ENCODE data around the gene P2RX2. TPM values are rescaled to one million over a fixed set of nuclear protein-coding genes. Genes with fewer than 3 reads are reported as not detected.

P2RX2 gene
- total RNA-seq, 1 experiment from 2014 or later = 0.17 TPM

DNA sequence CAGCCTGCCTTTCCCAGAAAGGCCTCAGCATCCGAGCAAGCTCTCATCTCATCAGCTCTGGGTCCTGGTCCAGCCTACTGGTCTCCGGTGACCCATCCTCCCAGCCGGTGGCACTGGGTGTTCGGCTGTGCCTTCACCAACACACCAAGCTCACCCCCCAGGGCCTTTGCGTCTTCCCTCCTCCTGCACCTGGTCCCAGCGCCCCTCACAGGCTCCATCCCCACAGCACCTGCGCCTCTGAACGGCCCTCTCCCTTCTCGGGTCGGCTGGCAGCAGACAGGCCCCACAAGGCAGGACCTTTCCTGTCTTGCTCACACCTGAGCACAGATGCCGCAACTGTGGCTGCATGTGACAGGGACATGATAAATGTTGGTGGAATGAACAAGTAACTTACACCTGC is 13.1 kb downstream of the P2RX2 start:
- in situ Hi-C loops (cut with HindIII; ENCODE audit: low sequenced_read_pairs) = no loop called here
- DNase-seq (ENCODE audit: low spot score) = no peak

DNA sequence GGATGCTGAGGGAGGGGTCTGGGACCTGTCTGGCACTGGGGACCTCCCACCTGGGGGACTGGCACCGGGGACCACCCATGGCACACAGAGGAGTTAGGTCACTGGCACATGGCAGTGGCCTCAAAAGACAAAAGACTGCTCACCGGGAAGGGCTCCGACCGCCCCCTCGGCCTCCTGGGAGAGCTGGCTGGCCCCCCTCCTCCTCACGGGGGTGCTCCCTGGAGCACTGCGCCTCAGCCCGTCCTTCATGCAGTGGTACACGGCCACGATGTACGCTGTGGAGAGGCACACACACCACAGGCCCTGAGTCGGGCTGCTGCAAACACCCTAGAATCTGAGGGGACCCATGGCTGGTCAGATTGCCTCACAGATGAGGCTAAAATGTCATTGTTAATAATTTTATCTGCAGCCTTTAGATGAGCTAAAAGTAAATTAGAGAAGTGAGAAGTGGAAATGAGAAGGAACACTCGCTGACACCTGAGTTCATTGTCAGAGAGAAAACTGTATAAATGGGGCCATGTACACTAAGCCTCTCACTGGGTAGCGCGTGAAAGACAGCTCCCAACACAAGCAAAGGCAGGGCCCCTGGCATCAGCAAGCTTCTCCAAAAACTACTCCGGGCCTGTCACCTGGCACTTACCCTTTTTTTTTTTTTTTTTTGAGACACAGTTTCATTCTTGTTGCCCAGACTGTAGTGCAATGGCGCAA is 14.1 kb downstream of the P2RX2 start:
- in situ Hi-C loops (cut with HindIII; ENCODE audit: low sequenced_read_pairs) = no loop called here
- DNase-seq (ENCODE audit: low spot score) = no peak

DNA sequence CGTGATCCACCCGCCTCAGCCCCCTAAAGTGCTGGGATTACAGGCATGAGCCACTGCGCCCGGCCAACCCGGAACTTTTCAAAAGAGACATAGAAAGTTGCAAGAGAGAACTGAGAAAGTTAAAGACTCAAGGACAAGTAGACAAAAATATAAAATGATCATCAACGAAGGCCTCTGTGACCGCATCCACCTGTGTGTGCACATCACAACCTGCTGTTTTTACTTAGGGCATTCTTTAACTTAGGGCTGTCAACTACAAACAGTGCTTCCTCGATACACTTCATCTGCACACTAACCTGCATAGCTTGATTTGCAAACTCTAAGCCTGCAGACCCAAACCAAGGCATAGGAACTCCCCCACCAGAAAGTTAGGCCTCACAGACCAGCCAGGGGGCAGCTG is 14.8 kb downstream of the P2RX2 start:
- DNase-seq (ENCODE audit: low spot score) = no peak
- in situ Hi-C loops (cut with HindIII; ENCODE audit: low sequenced_read_pairs) = no loop called here

DNA sequence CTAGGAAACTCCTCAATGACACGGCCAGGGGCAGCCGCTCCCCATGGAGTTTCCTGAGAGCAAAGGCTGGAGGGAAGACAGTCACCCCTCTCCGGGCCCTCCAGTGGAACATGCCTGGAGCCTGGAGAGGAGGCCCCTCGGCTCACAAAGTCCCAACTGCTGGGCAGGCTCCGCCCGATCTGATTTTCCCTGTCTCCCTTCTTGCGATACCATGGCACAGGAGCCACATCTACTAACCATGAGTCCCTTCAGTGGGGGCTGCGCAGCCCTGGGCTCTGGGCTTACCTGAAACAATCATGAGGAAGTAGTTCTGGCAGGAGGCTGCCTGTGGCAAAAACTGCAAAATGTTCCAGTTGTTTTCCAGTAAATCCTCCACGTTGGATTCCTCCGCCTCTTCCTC is 15.3 kb downstream of the P2RX2 start:
- DNase-seq (ENCODE audit: low spot score) = no peak
- in situ Hi-C loops (cut with HindIII; ENCODE audit: low sequenced_read_pairs) = no loop called here

DNA sequence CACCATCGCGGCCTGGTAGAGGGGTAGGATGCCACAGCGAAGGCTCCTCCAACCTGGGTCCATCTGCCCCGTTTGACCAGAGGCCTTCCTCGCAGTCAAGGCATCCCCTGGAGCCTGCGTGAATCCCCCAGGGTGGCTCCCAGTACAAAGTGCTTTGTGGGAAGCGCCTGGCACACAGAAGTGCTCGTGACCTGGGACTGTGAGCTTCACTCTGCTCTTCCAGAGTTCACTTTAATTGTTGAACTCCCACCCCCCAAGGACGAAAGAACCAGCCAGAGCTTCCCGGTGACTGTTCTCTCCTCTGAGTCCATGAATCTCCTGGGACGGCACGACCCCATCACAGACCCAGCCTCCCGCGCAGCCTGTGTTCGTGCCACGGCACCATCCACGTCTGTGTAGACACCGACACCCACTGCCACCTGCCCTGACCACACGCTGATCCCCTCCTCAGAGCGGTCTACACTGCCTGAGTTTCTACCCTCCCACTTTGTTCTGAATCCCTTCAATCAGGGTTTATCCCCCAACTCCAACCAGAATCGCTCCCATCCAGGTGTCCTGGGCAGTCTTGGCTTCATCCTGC is 15.9 kb downstream of the P2RX2 start:
- DNase-seq (ENCODE audit: low spot score) = no peak
- in situ Hi-C loops (cut with HindIII; ENCODE audit: low sequenced_read_pairs) = no loop called here

DNA sequence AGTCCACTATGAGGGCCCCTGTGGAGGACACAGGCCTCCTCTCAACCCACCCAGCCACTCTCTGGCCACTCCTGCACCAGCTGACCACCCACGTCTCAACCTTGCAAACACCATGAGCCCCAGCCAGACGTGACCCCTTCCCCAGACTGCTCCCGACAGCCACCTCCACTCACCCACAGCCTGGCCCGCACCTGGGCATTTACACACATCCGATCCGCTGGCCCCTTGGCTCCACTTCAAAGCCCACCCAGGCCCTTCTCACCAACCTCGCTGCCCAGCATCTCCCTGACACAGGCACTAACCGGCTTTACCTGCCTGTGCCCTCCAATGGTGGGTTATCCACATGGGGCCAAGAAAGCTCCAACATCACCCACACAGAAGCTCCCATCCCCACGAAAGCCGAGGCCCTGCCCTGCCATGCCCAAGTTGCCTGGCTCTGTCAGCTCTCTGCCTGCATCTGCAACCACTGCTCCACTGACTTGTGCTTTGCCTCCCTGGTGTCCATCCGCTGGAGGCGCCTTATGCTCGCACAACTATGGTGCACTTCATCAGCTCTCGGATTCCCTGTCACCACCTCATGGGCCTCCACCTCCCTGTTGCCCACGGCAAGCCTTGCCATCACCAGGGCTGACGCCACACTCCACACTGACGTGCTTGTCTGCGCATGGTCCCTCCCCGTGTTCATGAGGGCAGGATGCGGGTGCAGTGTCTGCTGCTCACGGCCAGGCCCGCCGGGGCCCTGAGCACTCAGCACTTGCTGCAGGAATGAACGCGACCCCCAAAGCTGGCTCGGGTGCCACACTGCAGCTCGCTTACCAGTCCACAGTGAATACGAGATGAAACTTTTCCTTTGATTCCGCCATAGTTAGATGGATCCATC is 16.7 kb downstream of the P2RX2 start:
- in situ Hi-C loops (cut with HindIII; ENCODE audit: low sequenced_read_pairs) = no loop called here
- no peak for DNase-seq (ENCODE audit: low spot score)

DNA sequence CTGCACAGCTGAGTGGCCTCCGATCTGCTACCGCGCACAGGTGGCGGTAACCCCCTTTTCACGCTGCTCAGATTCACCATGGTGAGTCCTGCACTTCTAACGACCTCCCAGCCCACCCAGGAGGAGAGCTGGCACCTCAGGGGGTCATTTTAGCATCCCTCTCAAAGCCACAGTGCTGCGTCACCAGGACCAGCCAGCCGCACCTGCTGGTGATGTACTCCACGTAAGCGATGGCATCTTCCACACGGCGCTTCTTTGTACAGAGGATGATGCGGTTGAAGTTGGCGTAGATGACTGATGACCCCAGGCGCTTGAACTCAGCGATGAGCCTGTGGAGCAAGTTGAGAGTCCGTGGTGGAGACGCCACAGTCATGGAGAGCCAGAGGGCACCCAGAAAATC is 19.2 kb downstream of the P2RX2 start:
- no peak for DNase-seq (ENCODE audit: low spot score)
- in situ Hi-C loops (cut with HindIII; ENCODE audit: low sequenced_read_pairs) = no loop called here

DNA sequence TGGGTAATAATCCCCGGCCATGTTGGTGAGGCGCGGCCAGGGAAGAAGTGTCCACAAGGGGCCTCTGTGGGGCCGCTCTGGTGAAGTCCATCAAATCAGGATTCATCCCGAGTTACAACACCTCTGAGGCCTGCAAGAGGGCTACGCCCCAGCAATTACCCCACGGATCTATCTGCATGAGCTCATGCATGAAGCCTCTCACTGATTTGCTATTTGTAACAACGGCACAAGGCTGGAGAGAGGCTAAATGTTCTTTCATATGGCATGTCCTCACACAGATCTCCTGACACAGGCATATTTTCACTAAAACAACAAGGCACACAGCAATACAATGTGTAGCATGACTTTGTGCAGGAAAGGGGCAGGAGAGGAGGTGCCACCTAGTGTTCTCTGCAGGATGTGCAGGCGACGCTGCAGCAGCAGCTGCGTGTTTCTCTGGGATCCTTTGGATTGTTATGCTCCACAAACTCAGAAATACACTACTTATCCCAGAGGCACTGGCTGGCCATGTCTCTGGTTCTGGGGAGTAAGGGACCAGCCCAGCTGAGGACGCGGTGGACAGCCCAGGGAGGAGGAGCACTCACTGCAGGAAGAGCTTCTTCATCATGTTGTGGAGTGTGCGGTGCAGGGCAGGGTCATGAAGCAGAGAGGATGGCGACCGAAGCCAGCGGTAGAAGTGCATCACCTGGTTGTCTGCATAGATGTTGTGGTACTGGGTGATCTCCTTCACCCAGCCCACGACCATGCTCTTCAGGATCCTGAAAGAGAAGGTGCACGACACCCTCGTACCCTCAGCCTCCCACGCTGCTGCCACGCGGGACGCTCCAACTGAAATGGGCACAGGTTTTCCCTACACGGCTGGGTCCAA is 20.2 kb downstream of the P2RX2 start:
- peak; percentile 27 for DNase-seq (ENCODE audit: low spot score)
- in situ Hi-C loops (cut with HindIII; ENCODE audit: low sequenced_read_pairs) = no loop called here

DNA sequence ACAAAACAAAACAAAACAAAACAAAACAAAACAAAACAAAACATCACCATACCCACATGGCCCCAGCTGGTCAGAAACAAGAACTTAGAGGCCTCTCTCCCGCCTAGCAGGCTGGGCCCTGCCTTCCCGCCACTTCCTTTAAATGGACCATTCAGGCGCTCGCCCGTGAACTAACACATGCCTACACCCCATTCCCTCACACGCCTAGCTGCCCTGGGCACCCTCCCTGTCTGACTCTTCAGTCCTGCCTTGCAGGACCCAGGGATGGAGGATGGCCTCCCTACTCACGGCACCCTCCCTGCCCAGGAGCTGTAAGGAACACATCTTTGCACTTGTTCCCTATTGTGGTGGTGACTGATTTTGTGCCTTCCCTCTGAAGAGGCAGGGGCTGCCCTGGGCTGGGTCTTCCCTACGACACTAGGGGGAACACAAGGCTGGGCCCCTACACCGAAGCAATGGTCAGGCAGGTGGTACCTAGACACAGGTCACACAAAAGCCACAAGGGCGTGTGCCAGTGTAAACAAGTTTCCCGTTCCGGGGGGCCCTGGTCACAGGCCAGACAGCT is 21.5 kb downstream of the P2RX2 start:
- no peak for DNase-seq (ENCODE audit: low spot score)
- in situ Hi-C loops (cut with HindIII; ENCODE audit: low sequenced_read_pairs) = no loop called here

DNA sequence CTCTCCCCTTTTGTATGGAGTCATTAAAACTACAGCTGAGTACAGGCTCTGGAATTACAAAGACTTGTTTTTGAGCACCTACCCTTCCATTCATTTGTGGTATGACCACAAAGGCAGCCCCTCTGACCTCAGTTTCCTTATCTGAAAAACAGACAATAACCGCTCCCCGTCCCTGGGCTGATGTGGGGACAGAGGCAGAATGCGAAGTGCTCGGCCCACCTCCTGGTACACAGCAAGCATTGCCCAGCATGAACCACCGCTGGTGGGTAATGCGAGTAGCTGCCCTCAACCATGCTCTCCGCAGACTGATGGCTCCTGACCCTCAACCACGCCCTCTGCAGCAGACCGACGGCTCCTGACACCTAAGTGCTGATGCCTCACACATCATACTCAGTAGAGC is 22.4 kb downstream of the P2RX2 start:
- in situ Hi-C loops (cut with HindIII; ENCODE audit: low sequenced_read_pairs) = no loop called here
- no peak for DNase-seq (ENCODE audit: low spot score)

DNA sequence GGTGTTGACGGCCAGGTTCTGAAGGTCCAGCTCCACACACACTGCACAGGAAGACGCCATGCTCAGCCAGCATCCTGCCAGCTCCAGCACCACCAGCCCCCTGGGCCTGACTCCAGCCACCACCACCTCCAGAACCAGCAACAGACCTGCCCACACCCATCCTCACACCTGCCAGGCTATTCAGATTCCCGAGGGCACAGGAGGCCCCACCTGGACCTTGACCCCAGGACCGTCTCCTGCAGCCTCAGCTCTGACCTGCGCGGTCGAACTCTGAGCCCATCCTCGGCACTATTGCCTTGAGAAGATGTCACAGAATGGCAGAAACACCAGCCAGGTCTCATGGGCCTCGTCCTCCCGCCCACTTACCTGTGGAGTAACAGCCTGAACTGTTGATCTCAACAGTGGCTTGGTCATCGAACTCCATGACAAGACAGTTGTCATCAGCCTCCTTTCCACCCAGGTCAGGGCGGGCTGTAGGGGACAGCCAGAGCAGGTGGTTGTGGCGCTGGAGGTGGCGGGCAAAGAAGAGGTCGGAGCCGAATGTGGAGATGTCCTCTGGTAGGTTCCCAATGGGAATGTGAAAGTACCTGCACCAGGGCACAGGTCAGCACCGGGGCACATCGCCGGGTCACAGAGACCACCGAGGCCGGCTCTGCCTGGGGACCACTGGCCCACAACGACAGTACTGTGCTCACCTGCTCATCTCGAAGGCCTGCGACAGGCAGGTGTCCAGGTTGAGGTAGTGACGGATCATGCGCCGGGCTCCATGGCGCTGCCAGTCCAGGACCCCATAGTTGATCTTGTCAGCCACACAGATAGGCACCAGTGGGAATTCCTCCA is 23.5 kb downstream of the P2RX2 start:
- in situ Hi-C loops (cut with HindIII; ENCODE audit: low sequenced_read_pairs) = no loop called here
- no peak for DNase-seq (ENCODE audit: low spot score)

DNA sequence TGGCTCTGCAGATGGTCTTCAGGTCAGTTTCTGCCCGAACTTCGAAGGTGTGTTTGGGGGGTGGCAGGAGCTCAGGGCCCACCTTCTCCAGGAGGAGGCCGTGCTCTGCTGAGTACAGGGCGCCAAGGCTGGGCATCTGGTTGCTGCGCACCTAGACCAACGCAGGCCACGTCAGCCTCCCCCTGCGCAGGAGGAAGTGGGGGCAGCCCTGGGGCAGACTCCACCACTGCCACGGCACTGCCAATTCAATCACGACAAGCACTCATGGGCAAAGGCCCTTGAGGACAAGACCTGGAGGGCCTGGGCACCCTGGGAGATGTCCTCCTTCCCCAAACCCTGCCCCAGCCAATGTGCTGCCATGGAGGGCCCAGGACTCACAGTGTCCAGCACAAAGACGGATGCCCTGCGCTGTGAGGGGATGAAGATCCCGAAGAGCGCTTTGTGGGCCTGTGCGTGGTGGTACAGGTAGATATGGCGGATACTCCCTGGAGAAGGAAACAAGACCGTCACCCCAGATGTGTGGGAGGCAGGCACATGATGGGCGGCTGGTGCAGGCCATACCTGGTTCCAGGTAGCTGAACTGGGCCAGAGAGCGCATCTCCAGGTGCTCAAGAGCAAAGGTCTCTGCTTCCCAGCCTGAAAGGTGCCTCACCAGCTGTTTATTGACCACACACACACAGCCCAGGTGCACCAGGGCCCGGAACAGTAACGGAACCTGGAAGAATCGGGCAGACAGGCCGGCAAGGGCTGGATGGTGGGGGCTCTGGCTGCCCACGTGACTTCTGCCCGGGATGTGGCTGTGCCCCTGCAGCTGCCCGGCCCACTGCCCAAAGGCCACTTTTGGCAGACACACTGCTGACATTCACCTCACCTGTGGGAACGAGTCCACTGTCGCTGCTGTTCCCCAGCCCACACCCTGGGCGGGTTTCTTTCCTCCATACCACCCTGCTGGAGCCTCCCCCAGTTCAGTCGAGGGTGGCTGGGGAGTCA is 24.6 kb downstream of the P2RX2 start:
- in situ Hi-C loops (cut with HindIII; ENCODE audit: low sequenced_read_pairs) = no loop called here
- no peak for DNase-seq (ENCODE audit: low spot score)

DNA sequence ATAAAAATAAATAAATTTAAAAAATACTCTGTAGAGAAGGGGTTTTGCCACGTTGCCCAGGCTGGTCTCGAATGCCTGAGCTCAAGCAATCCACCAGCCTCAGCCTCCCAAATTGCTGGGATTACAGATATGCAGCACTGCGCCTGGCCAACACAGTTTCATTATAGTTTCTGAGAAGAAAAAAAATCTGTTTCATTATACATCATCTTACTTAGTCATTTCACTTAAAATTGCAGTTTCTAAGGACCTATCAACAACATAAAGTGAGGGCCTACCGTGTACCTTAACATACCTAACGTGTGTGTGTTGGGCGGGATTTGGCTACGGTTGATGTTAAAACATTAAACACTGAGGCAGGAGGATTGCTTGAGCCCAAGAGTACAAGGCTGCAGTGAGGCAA is 28.3 kb downstream of the P2RX2 start:
- in situ Hi-C loops (cut with HindIII; ENCODE audit: low sequenced_read_pairs) = no loop called here
- no peak for DNase-seq (ENCODE audit: low spot score)

DNA sequence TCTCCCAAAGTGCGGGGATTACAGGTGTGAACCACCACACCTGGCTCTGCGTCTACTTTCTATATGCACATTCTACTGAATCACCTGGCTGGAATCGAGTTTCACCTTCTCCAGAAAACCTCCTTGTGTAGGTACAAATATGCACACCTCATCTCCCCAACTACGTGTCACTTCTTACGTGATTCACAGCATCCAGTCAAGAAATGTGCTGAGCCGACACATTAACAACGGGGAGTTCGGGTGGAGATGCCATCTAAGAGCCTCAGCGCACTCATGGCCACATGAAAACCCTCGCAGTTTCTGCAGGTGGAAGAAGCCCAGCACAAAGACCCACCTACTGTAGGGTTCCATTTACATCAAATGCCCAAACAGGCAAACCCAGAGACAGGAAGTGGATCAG is 29.3 kb downstream of the P2RX2 start:
- in situ Hi-C loops (cut with HindIII; ENCODE audit: low sequenced_read_pairs) = no loop called here

DNA sequence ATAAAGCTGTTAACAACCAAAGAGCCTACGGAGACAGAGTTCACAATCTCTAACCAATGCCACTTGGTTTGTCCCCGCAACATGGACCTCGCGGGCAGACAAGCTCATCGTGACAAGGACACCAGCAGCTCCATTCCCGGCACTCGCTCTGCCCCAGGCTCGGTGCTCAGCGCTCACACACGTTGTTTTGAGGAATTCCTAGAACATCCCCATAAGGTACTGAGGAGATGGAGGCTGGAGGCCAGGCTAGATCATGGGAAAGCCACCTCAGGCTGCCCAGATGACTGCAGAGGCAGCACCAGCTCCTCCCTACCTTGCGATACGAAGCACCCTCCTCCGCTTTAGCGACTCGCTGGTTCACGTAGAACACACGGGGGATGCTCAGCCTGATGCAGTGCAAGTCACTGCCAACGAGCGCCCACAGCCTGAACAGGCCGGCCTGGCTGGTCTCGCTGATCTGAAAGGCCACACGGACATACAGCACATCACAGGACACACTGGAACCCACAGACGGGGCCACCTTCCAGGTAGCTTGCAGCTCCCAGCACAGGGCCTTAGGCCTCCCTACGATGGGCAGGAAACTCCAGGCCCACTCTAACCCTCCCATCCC is 30.1 kb downstream of the P2RX2 start:
- in situ Hi-C loops (cut with HindIII; ENCODE audit: low sequenced_read_pairs) = no loop called here
- no peak for DNase-seq (ENCODE audit: low spot score)

More for the DNA sequence above, 29.3 kb downstream of the P2RX2 start:
- no peak for DNase-seq (ENCODE audit: low spot score)

DNA sequence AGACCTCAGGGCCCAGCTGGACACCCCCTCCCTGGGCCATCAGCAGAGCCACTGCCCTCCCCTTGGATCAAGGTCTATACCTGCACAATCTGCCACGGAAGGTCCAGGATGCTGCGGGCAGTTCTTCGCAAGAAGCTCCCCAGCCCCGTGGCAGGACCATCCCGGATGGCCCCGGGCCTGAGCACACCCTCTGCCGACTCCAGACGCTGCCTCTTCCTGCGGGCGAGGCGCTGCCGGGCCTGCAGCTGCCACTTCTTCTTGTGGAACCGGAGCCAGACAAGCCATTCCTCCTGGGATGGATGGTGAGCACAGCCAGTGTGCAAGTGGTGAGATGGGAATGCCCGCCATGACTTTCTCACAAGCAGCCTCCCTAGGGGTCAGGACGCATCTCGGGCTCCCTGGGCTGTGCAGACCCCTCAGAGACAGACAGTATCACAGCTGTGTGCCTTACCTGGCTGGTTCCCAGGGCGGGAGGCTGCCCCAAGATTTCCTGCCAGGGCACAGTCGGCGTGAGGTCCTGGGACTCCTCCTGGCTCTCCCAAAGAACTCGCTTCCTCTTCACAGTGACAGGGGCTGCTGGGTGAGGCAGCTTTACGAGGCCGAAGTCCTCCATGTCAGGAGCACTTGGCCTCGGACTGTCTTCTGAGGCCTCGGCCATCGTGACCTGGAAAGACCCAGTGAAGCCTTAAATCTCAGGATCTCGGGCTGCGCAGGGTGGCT is 30.8 kb downstream of the P2RX2 start:
- DNase-seq (ENCODE audit: low spot score) = no peak
- in situ Hi-C loops (cut with HindIII; ENCODE audit: low sequenced_read_pairs) = no loop called here

Measured in G401 (cell line).